ENCODE results near the gene CASP7. TPM values are rescaled to one million over a fixed set of nuclear protein-coding genes. Genes with fewer than 3 reads are reported as not detected.

Gene CASP7
- total RNA-seq, 4 donors from 2014 or later, result 10.2 to 15.7 (median 11.6) TPM

- H3K36me3 ChIP-seq, result peaks cover 0 to 16% (median 6%) of the 10 kb centered on the region in 4 donors
- intact Hi-C loops (cut with DNase I), result no loop called here
- no peaks in the 10 kb centered on the region for H3K9me3 ChIP-seq
- H3K27ac ChIP-seq (replicated peaks in 1 of 4), result no peak overlapping the region
- no peak for DNase-seq (ENCODE audit: extremely low spot score)
- no peak overlapping the region for H3K4me3 ChIP-seq
- H3K4me1 ChIP-seq, result peaks cover 8 to 37% (median 32%) of the 10 kb centered on the region in 4 donors
- H3K27me3 ChIP-seq, result no peaks in the 10 kb centered on the region
- 81% methylated on average over 8 of the region's 8 CpGs for WGBS
- no peak for TF ChIP-seq POLR2A (IDR thresholded peaks at IDR 0.05; ENCODE audit: low read depth)
- no peak for TF ChIP-seq CTCF (IDR thresholded peaks at IDR 0.05)
- TF ChIP-seq EP300 (IDR thresholded peaks at IDR 0.05), result no peak
- TF ChIP-seq POLR2AphosphoS5 (IDR thresholded peaks at IDR 0.05), result no peak
Measured at GRCh38 chr10:113712755-113713639, 33.3 kb downstream of the CASP7 start.

GRCh38 chr10:113713640-113713982 lies 33.9 kb downstream of the CASP7 start:
- no peak overlapping the region for H3K4me3 ChIP-seq
- intact Hi-C loops (cut with DNase I), result no loop called here
- H3K36me3 ChIP-seq, result peaks cover 0 to 16% (median 7%) of the 10 kb centered on the region in 4 donors
- H3K27me3 ChIP-seq, result no peaks in the 10 kb centered on the region
- TF ChIP-seq EP300 (IDR thresholded peaks at IDR 0.05) (no peak), POLR2AphosphoS5 (IDR thresholded peaks at IDR 0.05) (no peak), POLR2A (IDR thresholded peaks at IDR 0.05; ENCODE audit: low read depth) (no peak), CTCF (IDR thresholded peaks at IDR 0.05) (no peak)
- H3K4me1 ChIP-seq, result peaks cover 8 to 37% (median 32%) of the 10 kb centered on the region in 4 donors
- WGBS, result 90% methylated on average over 2 of the region's 2 CpGs
- no peaks in the 10 kb centered on the region for H3K9me3 ChIP-seq
- no peak for DNase-seq (ENCODE audit: extremely low spot score)
- no peak overlapping the region for H3K27ac ChIP-seq (replicated peaks in 1 of 4)

DNA sequence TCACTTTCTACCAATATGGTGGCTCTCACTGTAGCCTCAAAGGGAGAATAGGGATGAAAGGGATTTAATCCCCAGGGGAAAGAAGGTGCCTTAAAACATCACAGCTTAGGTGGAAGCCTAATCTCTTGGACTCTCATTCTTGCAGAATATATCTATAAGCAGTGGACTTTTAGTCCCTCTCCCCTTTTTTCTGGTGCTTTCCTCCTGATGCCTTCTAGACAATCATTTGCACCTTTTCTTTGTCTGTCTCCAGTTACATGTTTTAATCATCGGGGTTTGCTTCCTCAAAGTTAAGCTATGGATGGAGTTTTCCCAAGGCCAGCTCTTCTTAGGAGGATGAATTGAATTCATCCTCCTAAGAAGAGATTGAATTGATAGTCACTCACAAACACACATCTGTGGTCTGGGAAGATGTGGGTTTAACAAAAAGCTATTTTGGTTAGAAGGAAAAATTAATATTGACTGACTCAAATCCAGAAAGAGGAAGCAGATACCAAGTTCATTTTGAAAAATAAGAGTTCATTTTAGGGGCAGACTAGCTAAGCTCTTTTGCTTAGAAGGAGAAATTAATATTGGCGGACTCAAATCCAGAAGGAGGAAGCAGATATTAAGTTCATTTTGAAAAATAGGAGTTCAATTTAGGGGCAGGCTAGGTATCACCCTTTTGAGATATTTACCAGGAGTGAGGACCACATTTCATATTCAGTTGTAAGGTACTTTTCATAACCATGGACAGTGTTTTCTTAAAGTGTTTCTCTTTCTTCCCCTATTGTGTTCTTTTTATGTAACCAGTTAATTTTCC lies 36.6 kb downstream of the CASP7 start:
- intact Hi-C loops (cut with DNase I), result no loop called here
- no peaks in the 10 kb centered on the region for H3K9me3 ChIP-seq
- no peak for DNase-seq (ENCODE audit: extremely low spot score)
- 68% methylated on average over 2 of the region's 2 CpGs for WGBS
- H3K27ac ChIP-seq (replicated peaks in 1 of 4), result no peak overlapping the region
- no peak for TF ChIP-seq CTCF (IDR thresholded peaks at IDR 0.05)
- TF ChIP-seq POLR2AphosphoS5 (IDR thresholded peaks at IDR 0.05), result no peak
- no peak for TF ChIP-seq POLR2A (IDR thresholded peaks at IDR 0.05; ENCODE audit: low read depth)
- no peak for TF ChIP-seq EP300 (IDR thresholded peaks at IDR 0.05)
- peaks cover 5 to 11% (median 7%) of the 10 kb centered on the region in 4 donors for H3K4me1 ChIP-seq
- H3K4me3 ChIP-seq, result no peak overlapping the region
- H3K27me3 ChIP-seq, result no peaks in the 10 kb centered on the region
- peaks cover 0 to 39% (median 21%) of the 10 kb centered on the region in 4 donors for H3K36me3 ChIP-seq

DNA sequence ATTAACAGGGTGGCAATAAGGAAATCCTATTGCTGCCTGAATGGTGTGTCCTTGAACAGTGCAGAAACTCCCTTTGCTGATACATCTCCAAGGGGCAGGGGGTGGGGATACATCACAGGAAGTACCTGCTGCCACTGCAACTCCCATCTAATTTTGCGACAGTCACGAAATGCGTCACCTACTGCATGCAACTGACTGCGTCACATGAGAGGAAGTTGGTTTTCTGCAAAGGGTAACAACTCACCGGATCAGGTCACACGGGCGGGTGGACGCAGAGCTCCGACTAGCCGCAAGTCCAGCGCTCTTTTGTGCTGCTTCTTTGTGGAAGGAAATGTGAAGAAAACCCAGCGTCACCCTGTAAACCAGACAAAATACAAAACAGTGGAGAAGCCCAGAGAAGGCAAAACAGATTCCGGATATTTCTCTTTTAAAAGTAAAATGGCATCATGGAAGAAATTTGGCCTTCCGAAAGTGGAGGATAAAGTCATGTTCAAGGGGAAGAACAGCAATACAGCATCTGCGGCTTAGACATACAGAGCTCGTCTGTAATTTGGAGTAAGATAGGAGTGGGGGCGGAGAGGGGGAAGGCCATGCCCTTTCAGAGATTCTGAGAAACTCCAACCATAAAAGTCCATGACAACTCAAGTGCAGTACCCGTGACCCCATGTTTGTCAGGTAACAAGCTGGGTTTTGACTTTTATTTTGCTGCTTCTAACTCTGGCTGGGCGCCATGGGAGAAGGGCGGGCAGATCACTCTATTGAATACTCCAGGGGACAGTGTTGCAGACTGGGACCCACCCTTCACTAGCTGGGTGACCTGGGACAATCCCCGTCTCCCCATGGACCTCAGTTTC lies 39.5 kb downstream of the CASP7 start:
- no peak for DNase-seq (ENCODE audit: extremely low spot score)
- Histone ChIP-seq H3K4me1 (no peaks in the 10 kb centered on the region), H3K27ac (replicated peaks in 1 of 4) (no peak overlapping the region), H3K36me3 (peaks cover 12 to 68% (median 49%) of the 10 kb centered on the region in 4 donors), H3K27me3 (no peaks in the 10 kb centered on the region), H3K4me3 (no peak overlapping the region), H3K9me3 (no peaks in the 10 kb centered on the region)
- intact Hi-C loops (cut with DNase I), result no loop called here
- 94% methylated on average over 17 of the region's 21 CpGs for WGBS
- no peak for TF ChIP-seq POLR2A (IDR thresholded peaks at IDR 0.05; ENCODE audit: low read depth)
- no peak for TF ChIP-seq CTCF (IDR thresholded peaks at IDR 0.05)
- no peak for TF ChIP-seq POLR2AphosphoS5 (IDR thresholded peaks at IDR 0.05)
